Stimulated activated CD8-positive, alpha-beta memory T cell treated with anti-CD3 and anti-CD28 coated beads, Interleukin-2, amount 100 ng/mL, for 1 hour (primary cell): Measurements from ENCODE around the gene CMIP.

ENCODE experiments used
- DNase-seq, 2 donors: peaks; one replicate each; pipeline ENCODE4 v3.0.0-alpha.2; 2020; ENCODE audit warnings: low read depth in 2 of 2

The CMIP gene

GRCh38 chr16:81551151-81551808 lies 106.7 kb downstream of the CMIP start:
- no peak for DNase-seq

GRCh38 chr16:81551821-81552304 lies 107.3 kb downstream of the CMIP start:
- no peak for DNase-seq

GRCh38 chr16:81552743-81553079 lies 108.1 kb downstream of the CMIP start:
- DNase-seq = no peak

GRCh38 chr16:81553080-81553813 lies 108.6 kb downstream of the CMIP start:
- DNase-seq = no peak

- DNase-seq = no peak
Measured at GRCh38 chr16:81553814-81554675, 109.4 kb downstream of the CMIP start.

- no peak for DNase-seq
Measured at GRCh38 chr16:81554979-81555378, 110.4 kb downstream of the CMIP start.

- no peak for DNase-seq
Measured at GRCh38 chr16:81555660-81556059, 111.1 kb downstream of the CMIP start.

GRCh38 chr16:81556715-81557284 lies 112.2 kb downstream of the CMIP start:
- no peak for DNase-seq

GRCh38 chr16:81558077-81558443 lies 113.5 kb downstream of the CMIP start:
- DNase-seq = no peak

- DNase-seq = no peak
Measured at GRCh38 chr16:81558444-81559175, 114.0 kb downstream of the CMIP start.

- DNase-seq = no peak
Measured at GRCh38 chr16:81560979-81561657, 116.5 kb downstream of the CMIP start.

GRCh38 chr16:81562174-81562849 lies 117.7 kb downstream of the CMIP start:
- no peak for DNase-seq

- no peak for DNase-seq
Measured at GRCh38 chr16:81562926-81563325, 118.3 kb downstream of the CMIP start.

GRCh38 chr16:81564421-81564911 lies 119.9 kb downstream of the CMIP start:
- no peak for DNase-seq

- no peak for DNase-seq
Measured at GRCh38 chr16:81565321-81566028, 120.9 kb downstream of the CMIP start.

GRCh38 chr16:81566086-81567007 lies 121.7 kb downstream of the CMIP start:
- DNase-seq = no peak

GRCh38 chr16:81567087-81567486 lies 122.5 kb downstream of the CMIP start:
- DNase-seq = no peak

GRCh38 chr16:81567987-81568748 lies 123.6 kb downstream of the CMIP start:
- DNase-seq = no peak
